Gastrocnemius medialis (tissue), 4 donors: Measurements from ENCODE around the gene STC2. TPM values are rescaled to one million over a fixed set of nuclear protein-coding genes. Genes with fewer than 3 reads are reported as not detected.

Source experiments
- ATAC-seq, 2 donors: fragments of 150-250 bp; one replicate each; pipeline ENCODE4 v1.9.1; 2016
- DNase-seq, 2 donors: peaks; one replicate each; pipeline ENCODE4 v3.0.0-alpha.2; 2019
- H3K27ac ChIP-seq, 4 donors: fragments of 200-600 bp; sonication (generic); 1 replicate in 1 of 4; 2 replicates in 3 of 4; pipeline ENCODE4 v1.5.1; 2016 to 2018; ENCODE audit warnings: mild to moderate bottlenecking in 2 of 4, moderate library complexity in 1 of 4
- H3K27me3 ChIP-seq, 3 donors: fragments of 200-600 bp; sonication (generic) in 2 of 3; 1 replicate in 1 of 3; 2 replicates in 2 of 3; pipeline versions ENCODE4 v1.5.1 to v1.6.0; 2016 to 2019; ENCODE audit warnings: mild to moderate bottlenecking in 1 of 3, moderate library complexity in 1 of 3
- H3K36me3 ChIP-seq, 2 donors: fragments of 200-600 bp; sonication (generic) in 1 of 2; one replicate each; pipeline ENCODE4 v1.5.1; 2017 to 2018
- H3K4me1 ChIP-seq, 2 donors: fragments of 200-600 bp; sonication (generic) in 1 of 2; one replicate each; pipeline ENCODE4 v1.5.1; 2016 to 2017; ENCODE audit warnings: mild to moderate bottlenecking in 2 of 2
- H3K4me3 ChIP-seq, 4 donors: fragments of 200-600 bp; sonication (generic) in 3 of 4; 1 replicate in 1 of 4; 2 replicates in 3 of 4; pipeline ENCODE4 v1.5.1; 2016 to 2019; ENCODE audit warnings: mild to moderate bottlenecking in 2 of 4
- H3K9me3 ChIP-seq, 3 donors: fragments of 200-600 bp; sonication (generic) in 2 of 3; 1 replicate in 1 of 3; 2 replicates in 2 of 3; pipeline ENCODE4 v1.5.1; 2016 to 2019
- POLR2A ChIP-seq, 2 donors: fragments of 450-650 bp; IDR thresholded peaks; one replicate each; pipeline ENCODE4 v1.6.1; 2017; ENCODE audit warnings: antibody characterized with exemption in 2 of 2, mild to moderate bottlenecking in 2 of 2, moderate library complexity in 2 of 2
- in situ Hi-C, 4 donors: fragments of 200-750 bp; cut with MboI; loops; one replicate each; pipeline versions ENCODE4 v1.15.0 to v1.8.0; 2017; ENCODE audit warnings: low sequenced_read_pairs in 4 of 4
- intact Hi-C: fragments of 100-400 bp; cut with DNase I; formaldehyde crosslinking; loops from one replicate; pipeline ENCODE4 v1.15.1; 2023; ENCODE audit warnings: low total_unique reads
- total RNA-seq, 4 donors: library from RNA; depleted of rRNA; stranded (reverse); fragments of >200 nt; gene quantifications; one replicate each; pipeline versions ENCODE4 v1.1.0 to v1.2.3, GENCODE V29; 2016
- TF ChIP-seq, protein P1 (sequence below), 5 experiments: fragments of 450-650 bp in 3 of 5; fragments of 200-600 bp in 2 of 5; sonication (generic) in 2 of 5; IDR thresholded peaks in 4 of 5; conservative IDR thresholded peaks in 1 of 5; 1 replicate in 4 of 5; 2 replicates in 1 of 5; pipeline ENCODE4 v1.5.1; 2016 to 2019; ENCODE audit warnings: antibody characterized with exemption in 5 of 5, mild to moderate bottlenecking in 3 of 5, moderate library complexity in 3 of 5

STC2 gene
- total RNA-seq, 4 donors from 2014 or later = 0.39 to 12.7 (median 4.0) TPM

DNA sequence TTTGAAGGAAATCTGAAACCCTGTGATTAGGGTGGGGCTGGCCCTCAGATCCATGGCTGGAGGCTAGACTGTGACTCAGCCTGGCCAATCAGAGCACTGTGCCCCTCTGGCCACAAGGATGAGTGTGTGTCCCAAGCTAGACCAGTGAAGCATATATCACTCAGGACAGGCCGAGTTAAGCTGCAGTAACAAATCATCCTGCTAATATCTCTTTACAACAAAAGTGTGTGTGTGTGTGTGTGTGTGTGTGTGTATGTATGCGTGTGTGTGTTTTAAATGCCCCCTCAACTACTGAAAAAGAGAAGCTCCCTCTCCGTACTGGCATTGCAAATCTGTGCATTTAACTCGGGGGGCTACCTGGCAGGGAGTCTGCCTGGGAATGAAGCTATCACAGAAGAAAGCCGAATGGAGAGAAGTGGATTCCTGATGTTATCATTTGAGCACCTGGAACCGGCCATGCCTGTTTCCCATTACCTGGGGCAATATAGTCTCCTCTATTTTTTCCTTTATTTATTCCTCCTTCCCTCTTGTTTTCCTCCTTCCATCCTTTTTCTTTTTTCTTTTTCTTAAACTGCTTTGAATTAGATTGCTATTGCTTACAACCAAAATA lies 25.6 kb downstream of the STC2 start:
- Histone ChIP-seq H3K36me3 (no peaks in the 10 kb centered on the region), H3K9me3 (no peaks in the 10 kb centered on the region), H3K4me1 (no peaks in the 10 kb centered on the region), H3K27me3 (no peaks in the 10 kb centered on the region), H3K4me3 (no peak overlapping the region), H3K27ac (no peak overlapping the region)
- ATAC-seq (no peak), DNase-seq (no peak)
- TF ChIP-seq, protein P1, sequence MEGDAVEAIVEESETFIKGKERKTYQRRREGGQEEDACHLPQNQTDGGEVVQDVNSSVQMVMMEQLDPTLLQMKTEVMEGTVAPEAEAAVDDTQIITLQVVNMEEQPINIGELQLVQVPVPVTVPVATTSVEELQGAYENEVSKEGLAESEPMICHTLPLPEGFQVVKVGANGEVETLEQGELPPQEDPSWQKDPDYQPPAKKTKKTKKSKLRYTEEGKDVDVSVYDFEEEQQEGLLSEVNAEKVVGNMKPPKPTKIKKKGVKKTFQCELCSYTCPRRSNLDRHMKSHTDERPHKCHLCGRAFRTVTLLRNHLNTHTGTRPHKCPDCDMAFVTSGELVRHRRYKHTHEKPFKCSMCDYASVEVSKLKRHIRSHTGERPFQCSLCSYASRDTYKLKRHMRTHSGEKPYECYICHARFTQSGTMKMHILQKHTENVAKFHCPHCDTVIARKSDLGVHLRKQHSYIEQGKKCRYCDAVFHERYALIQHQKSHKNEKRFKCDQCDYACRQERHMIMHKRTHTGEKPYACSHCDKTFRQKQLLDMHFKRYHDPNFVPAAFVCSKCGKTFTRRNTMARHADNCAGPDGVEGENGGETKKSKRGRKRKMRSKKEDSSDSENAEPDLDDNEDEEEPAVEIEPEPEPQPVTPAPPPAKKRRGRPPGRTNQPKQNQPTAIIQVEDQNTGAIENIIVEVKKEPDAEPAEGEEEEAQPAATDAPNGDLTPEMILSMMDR (IDR thresholded peaks at IDR 0.05 in 4 of 5, conservative IDR thresholded peaks at IDR 0.05 in 1 of 5) = no peak
- TF ChIP-seq POLR2A (IDR thresholded peaks at IDR 0.05) = no peak
- intact Hi-C loops (no loop called here), in situ Hi-C loops (loop anchor here in 1 of 4 donors (25.0 kb wide), 2 partner anchors 285 to 685 kb away; partner anchors contain the start of gene C5orf47)

DNA sequence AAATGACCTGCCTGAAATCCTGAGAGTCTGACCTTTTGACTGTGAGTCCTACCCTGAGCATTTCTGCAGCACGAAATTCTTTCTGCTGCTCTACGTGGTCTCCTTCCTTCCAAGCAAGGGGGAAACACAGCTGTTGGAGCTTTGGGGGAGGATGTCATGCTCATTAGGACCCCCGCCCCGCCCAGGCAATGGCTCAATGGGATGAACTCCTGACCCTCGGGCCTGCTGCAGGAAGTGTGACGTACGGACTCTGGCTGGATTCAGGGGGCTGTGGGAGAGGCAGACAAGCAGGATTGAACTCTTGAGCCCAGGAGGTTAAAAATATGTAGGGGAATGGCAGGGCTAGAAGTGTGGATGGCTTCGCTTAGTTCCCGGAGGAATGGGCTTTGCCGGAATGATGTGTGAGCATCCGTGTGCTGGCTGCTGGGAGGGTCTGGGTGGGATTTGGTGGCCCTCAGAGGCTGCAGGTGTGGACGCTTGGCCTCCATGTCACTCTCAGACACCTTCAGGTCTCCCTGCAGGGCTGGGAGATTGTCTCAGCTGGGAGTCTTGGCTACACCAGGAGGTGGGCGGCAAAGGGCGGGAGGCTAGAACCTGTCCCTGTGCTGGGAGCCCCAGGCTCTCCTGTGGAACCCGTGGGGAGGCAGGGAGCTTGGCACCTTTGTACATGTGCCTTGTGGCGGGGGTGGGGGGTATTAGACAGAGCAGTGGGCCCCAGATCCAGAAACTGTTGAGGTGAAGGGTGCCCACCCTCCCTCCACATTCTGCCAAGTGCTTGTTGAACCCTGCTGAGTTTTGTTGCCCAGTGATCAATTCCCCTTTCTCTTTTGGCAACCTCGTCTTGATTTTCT lies 26.3 kb downstream of the STC2 start:
- Histone ChIP-seq H3K4me3 (no peak overlapping the region), H3K27me3 (no peaks in the 10 kb centered on the region), H3K9me3 (no peaks in the 10 kb centered on the region), H3K36me3 (no peaks in the 10 kb centered on the region), H3K27ac (no peak overlapping the region), H3K4me1 (no peaks in the 10 kb centered on the region)
- ATAC-seq (no peak), DNase-seq (no peak)
- TF ChIP-seq, protein P1 (IDR thresholded peaks at IDR 0.05 in 4 of 5, conservative IDR thresholded peaks at IDR 0.05 in 1 of 5) = no peak
- TF ChIP-seq POLR2A (IDR thresholded peaks at IDR 0.05) = no peak
- intact Hi-C loops = no loop called here
- in situ Hi-C loops = loop anchor here in 1 of 4 donors (25.0 kb wide), 2 partner anchors 285 to 685 kb away; partner anchors contain the start of gene C5orf47

- H3K27ac ChIP-seq = no peak overlapping the region
- TF ChIP-seq POLR2A (IDR thresholded peaks at IDR 0.05) = no peak
- TF ChIP-seq, protein P1 (IDR thresholded peaks at IDR 0.05 in 4 of 5, conservative IDR thresholded peaks at IDR 0.05 in 1 of 5) = no peak
- intact Hi-C loops (no loop called here), in situ Hi-C loops (loop anchor here in 1 of 4 donors (25.0 kb wide), 2 partner anchors 287 to 687 kb away; partner anchors contain the start of gene C5orf47)
- no peaks in the 10 kb centered on the region for H3K36me3 ChIP-seq
- ATAC-seq (no peak), DNase-seq (no peak)
- no peaks in the 10 kb centered on the region for H3K9me3 ChIP-seq
- H3K4me3 ChIP-seq = no peak overlapping the region
- H3K27me3 ChIP-seq = no peaks in the 10 kb centered on the region
- H3K4me1 ChIP-seq = no peaks in the 10 kb centered on the region
Measured at GRCh38 chr5:173300389-173301047, 27.7 kb downstream of the STC2 start.

DNA sequence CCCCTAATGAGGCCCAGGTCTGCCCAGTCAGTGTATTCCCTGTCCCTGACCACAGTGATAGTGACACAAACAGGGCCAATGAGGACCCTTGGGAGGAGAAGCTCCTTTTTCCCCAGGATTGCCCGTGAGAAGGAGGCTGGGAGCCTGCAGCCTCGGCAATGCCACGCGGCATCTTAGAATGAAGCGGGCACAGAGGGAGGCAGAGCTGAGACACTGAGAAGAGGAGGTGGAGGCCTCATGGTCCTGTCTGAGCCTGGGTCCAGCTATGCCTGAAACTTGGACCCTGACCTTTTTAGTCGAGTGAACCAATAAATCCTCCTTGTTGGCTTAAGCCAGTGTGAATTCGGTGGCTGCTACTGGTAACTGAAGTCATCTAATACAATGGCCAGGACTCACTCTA lies 28.4 kb downstream of the STC2 start:
- Histone ChIP-seq H3K9me3 (no peaks in the 10 kb centered on the region), H3K27ac (no peak overlapping the region), H3K36me3 (no peaks in the 10 kb centered on the region), H3K27me3 (no peaks in the 10 kb centered on the region), H3K4me1 (no peaks in the 10 kb centered on the region), H3K4me3 (no peak overlapping the region)
- intact Hi-C loops (loop anchor here (10.0 kb wide), 2 partner anchors 685 to 1015 kb away; partner anchors contain the start of gene C5orf47), in situ Hi-C loops (loop anchor here (5.0 to 25.0 kb wide), 5 partner anchors 272 to 1012 kb away; partner anchors contain the start of gene C5orf47 (in 3 of the 4))
- DNase-seq = no peak
- TF ChIP-seq, protein P1 (IDR thresholded peaks at IDR 0.05 in 4 of 5, conservative IDR thresholded peaks at IDR 0.05 in 1 of 5) = no peak
- TF ChIP-seq POLR2A (IDR thresholded peaks at IDR 0.05) = no peak
- ATAC-seq = no peak
